ENCODE results near the gene KRT14.
"Not testable (repeated sequence)": the region's sequence is repeated elsewhere in the genome, so short reads cannot be mapped to it uniquely, and the experiment has no call there.

KRT14 gene

DNA sequence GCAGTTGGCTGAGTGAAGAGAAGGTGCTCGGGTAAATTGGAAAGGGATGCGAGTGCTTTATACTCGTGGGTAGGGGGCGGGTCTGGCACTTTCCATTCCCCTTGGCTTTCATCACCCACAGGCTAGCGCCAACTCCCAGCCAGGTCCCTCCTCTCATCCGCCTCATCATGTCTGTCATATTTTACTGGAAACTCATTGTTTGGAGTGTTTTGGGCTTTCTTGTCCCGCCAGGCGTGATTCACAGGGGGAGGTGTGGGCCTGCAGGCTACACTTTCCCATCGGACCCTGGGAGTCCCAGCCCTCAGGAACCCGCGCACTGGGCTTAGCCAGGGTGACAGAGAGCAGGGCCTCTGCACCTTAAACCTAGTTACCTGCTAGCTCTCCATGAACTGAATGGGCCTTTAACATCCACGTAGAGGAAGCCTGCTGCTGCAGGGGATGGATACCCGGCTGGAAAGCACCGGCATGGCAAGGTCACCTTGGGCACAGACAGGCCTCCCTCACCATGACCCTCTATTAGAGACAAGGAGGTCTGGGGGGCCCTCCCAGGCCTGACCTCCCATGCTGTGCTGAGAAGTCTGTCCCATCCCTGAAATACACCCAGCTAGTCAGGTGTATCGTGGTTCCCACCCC, at the start of gene KRT14:
TSS of gene KRT14 (minus strand) at position 33 of the 633 bp plus-strand sequence. CDS start 61 bp downstream, outside the sequence.
- no peak for DNase-seq (ENCODE audit: low read depth)

DNA sequence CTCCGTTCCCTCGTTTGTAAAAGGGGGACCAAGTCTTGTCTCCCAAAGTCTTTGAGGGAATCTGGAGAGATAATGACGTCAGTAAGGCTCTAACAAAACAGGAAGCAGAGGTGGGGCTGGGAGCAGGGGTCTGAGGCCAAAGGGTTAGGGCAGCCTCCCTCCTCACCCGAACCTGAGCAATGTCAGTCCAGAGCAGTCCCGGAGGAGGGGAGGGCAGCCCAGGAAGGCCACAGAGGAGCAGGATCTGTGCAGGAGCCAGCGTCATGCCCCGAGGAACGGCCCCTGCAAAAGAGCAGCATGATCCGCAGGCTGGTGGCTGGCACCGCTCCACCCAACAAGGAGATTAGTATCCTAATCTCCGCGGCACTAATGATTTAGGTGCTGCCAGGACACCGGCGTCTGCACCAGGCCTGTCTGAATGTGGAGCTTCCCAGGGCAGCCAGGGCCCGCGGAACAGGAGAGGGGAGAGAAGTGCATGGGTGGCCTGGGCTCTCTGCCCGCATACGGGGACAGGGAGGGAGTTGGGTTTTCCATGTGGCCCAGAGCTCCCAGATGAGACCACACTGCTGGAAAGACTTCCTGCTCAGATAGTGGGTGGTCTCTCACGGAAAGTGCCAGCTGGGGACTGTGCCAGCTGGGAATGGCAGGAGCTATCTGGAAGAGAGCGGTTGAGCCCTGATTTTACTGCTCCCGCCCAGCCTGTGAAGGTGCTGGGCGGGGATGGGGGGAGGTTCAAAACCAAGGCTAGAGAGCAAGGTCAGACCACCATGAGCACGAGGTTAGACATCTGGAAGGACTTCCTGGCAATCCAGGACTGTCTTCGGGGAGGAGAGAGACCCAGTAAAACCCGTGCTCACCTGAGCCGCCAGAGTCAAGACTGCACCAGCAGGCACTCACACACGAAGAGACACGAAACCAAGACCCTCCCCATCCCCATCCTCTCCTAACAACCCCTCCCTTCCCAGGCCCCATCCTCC, 48.7 kb upstream of the KRT14 start:
- DNase-seq (ENCODE audit: low read depth) = no peak

DNA sequence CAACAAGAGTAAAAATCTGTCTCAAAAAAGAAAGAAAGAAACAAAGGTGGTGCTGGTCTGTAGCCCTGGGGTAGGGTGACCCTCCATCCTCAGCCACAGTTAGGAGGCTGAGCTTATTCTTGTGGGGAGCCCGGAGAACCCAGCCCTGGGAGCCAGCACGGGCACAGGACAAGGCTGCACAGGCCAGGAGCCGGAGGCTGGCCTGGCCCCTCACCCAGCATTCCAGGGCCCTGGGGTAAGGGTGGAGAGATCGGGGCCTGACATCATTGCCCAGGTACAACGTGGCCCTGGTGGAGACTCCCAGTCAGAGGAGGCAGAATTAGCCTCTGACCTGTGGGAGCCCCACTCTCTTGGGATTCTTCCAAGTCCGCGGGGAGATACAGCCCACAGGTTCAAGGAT, 47.9 kb upstream of the KRT14 start:
- DNase-seq (ENCODE audit: low read depth) = no peak

DNA sequence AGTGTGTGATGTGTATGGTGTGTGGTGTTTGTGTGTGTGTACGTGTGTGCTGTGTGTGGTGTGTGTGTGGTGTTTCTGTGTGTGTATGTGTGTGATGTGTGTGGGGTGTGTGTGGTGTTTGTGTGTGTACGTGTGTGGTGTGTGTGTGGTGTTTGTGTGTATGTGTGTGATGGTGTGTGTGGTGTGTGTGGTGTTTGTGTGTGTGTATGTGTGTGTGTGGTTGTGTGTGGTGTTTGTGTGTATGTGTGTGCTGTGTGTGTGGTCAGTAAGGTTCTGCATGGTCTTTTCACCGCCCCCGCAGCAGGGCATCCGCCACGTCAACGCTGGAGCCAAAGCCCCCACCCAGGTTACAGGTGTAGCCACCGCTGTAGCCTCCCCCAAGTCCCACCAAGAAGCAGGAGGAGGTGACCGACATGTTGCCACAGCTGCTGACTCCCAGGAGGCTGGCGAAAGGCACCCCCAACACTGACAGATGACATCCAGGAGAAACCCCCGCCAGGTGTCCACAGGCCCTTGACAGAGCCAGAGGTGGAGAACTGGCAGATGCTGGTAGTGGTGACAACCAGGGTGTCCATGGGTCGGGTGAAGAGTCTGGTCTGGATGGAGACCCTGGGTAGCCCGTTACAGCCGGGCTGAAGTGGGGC, 47.0 kb upstream of the KRT14 start:
- DNase-seq (ENCODE audit: low read depth) = no peak

DNA sequence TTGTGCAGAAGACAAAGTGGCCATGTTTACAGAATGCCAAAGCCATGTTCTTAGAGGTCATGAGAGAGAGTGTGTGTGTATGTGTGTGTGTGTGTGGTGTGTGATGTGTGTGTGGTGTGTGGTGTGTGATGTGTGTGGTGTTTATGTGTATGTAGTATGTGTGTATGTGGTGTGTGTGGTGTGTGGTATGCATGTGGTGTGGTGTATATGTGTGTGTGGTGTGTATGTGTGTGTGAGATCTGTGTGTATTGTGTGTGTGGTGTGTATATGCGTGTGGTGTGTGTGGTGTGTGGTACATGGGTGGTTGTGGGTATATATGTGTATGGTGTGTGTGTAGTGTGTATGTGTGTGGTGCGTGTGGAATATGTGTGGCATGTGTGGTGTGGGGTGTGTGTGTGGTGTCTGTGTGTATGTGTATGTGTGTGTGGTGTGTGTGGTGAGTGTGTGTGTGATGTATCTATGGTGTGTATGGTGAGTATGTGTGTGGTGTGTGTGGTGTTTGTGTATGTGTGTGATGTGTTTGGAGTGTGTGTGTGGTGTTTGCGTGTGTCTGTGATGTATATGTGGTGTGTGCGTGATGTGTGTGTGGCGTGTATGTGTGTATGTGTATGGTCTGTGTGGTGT, 45.9 kb upstream of the KRT14 start:
- no peak for DNase-seq (ENCODE audit: low read depth)

DNA sequence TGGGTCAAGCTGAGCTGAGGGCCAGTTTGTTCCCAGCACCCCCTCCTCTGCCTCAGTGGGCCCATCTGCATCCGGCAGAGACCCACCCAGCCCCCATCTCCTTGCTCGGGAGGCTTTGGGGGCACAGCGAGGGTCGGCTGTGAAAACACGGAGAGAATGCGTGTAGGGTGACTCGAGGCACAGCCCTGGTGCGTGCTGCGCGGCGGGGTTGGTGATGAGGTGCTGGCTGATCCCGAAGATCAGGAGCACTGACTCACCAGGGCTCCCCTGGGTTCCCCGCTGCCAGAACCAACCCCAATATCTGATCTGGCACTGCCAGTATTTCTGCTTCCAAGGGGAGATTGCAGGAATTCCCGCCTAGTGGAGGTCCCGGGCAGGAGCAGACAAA, 45.2 kb upstream of the KRT14 start:
- DNase-seq (ENCODE audit: low read depth) = no peak

DNA sequence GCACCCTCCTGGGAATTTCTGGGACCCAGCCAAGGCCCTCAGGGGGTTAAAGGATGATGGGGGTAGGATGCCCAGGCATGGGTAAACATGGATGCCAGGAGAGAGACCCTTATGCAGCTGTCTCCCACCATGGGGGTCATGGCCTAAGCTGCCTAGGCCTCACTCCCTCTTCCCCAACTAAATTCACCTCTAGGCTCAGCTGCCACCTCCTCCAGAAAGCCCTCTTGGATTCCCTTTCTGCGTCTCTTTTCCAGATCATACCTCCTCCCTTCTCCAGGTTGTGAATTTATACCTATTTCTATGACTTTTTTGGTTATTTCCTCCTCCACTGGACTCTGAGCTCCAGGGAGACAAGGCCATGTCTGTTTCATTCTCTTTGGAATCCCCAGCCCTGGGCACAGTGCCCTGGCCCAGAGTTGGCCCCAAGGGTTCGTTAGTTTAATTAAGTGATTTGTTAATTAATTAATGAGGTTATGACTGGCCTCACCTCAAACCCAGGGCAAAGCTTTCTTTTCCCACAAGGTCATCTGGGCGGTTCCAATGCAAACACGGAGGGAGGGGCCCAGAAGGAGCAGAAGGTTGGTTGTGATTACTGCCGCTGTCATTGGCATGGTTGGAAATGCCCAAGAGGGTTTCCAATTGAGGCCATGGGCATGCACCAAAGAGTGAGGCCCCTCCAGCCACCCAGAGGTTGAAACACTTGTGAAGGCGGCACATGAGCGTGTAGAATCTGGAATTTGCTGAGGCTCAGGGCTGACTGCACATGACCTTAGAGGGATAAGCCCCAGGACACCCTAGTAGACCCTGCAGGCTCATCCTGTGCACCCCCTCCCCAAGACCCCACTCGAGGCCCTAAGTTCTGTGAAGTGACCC, 44.6 kb upstream of the KRT14 start:
- no peak for DNase-seq (ENCODE audit: low read depth)

DNA sequence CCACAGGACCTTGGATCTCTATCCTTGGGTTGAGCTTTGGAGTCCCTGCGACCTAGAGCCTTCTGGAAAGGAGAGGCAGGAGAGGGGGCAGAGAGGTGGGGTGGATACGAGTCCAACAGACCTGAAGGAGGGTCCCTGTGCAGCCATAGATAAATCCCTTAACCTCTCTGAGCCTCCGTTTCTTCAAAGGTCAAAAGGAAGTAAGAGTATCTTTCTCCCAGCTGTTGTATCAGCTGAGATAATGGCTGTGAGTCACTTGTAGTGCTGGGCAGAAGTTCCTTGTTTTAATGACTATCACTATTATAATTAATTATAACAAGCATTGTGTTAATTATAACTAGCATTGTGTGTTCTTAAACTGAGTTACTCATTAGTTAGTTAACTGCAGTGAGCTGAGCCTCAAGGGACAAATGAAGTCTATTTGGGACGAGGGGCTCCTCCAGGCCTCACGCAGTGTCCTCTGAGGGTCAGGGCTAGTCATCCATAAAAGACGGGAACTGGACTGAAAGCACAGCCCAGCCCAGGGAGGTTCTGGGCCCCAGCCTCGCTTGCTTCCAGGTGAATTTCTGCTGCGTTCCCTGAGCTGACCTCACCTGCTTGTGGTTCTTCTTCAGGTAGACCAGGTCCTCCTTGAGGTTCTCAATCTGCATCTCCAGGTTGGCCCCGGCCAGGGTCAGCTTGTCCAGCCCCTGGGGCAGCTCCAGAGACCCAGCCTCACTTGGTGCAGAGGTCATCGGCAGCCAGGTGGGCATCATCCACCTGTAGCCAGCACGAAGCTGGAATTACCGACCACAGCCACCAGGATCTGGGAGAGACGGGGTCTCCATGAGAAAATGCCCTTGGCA, 43.4 kb upstream of the KRT14 start:
- no peak for DNase-seq (ENCODE audit: low read depth)

DNA sequence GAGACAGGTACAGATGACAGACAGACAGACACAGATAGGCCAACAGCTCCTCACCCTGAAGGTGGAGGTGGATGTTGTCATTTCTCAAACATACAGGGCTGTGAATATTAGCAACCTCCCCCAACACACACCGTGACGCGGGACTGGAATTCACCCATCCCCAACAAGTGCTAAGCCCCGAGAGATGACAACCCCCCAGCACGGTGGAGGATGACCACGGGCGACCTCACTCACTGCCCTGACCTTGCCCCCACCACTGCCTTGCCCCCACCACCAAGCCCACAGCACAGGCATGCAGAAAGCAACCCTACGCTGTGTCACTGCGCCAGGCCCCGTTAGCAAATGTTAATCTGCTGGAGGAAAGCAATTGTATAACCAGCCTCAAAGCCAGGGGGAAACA, 42.6 kb upstream of the KRT14 start:
- DNase-seq (ENCODE audit: low read depth) = no peak

DNA sequence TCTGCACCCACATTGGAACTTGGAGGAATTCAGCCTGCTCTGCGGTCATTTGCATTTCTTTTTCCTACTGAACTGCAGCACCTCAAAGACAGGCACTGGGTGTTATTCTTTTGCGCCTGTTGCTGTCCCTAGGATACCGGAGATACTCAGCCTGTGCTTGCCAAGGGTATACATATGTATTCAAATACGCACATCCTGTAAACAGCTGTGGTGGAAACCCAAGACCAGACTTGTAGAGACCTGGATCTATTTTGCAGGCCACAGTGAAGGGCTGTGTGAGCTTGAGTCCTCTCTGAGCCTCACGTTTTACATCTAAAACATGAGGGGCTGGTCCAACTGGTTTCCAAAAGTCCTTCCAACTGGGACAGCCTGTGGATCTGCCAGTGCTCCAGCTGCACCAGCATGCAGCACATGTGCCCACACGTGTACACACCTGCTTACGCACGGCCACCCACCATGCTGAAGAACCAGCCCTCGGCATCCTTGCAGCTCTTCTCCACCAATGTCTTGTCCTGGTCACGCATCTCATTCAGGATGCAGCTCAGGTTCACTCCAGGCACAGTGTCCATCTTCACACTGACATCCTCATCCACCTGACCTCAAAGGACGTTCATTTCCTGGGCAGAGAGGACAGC, 42.0 kb upstream of the KRT14 start:
- DNase-seq (ENCODE audit: low read depth) = not testable (repeated sequence)

DNA sequence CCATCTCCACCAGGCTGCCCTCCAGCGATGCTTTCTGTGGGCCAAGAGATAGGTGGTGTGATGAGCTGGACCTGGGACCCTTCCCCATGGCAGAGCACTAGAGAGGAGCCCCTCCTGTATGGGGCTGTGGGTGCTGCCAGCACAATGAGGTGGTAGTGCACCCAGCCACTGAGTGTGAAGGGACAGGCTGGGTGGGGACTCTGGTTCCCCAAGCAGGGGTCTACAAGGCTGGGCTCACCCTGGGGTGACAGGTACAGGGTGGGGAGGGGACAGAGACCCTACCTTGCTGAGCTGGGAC, 41.3 kb upstream of the KRT14 start:
- not testable (repeated sequence) for DNase-seq (ENCODE audit: low read depth)

DNA sequence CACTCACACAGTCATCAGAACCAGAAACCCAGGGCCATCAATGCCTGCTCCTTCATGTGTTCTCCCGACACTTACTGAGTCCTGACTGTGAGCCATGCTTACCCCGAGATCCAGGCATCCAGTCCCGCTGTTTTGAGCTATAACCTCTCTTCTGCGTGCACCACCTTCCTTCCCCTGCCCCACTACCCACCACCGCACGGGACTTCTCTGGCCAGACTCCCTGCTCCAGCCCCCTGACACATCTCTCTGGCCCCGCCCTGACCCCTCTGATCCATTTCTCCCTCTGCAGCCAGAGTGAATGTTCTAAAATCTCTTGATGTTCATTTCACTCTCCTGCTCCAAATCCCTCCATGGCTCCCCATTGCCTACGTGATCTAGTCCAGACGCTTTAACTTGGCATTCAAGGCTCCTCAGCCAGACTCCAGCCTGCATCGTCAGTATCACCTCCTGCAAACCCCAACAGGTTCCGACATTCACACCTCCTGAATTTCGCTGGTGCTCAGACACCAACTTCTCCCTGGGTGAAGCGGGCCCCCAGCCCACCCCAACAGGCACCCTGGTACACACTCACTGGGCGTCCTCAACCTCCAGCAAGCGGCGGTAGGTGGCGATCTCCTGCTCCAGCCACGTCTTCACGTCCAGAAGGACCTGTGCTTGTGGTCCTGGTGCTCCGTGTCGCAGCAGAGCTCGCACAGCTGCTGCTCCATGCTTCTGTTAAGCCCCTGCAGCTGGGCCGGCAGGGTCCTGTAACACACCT, 40.8 kb upstream of the KRT14 start:
- no peak for DNase-seq (ENCODE audit: low read depth)

DNA sequence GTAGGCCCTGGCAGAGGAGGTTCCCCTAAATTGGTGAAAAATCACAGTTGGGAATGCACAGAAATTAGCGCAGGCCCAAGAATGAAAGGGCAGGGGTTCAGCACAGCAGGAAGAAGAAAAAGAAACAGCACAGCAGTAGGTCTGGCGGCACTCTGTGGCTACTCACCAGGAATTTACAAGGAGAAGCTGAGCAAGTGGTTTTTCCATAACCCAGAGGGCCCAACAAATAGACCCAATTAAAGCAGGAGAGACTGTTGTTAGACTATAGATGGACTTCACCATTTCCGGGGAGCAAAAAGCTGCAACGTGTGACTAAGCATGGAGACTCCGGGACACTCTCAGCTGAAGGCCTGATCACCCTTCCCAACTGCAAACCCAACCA, 40.2 kb upstream of the KRT14 start:
- DNase-seq (ENCODE audit: low read depth) = not testable (repeated sequence)

DNA sequence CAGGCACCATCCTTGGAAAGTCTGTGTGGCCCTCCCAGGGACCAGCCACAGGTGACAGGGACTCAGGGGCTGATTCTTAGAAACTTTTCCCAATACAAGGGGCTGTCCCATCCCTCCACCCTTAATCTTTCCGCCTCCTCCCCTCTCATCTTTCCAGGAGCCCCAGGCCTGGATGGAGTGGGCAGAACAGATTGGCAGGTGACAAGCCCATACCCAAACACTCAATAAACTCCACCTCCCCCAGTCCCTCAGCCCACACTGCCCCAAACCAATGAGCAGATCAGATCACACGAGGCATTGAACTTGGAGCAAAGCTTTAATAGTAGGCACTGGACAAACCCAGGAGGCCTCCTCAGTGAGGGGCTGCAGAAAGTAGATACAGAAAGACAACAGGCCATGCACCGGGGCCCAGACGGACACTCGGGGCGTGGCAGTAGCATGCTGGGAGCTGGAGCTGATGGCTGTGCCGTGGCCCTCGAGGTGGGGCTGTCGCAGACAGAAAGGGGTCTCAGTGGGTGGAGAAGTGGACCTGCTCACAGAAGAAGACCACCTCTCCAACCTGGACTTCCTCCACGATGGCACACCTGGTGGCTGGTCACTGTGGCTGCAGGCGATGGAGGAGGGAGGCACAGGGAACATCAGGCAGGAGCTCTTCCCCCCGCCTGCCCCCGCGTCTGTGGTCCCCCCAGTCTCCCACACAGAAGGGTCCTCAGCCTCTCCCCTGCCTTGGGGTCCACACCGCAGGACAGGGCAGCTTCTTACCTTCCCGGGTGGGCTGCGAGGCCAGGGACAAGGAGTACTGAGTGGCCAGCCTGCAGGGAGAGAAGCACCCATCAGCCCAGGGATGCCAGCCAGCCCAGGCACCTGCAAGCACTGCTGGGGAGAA, 39.6 kb upstream of the KRT14 start:
- DNase-seq (ENCODE audit: low read depth) = not testable (repeated sequence)

DNA sequence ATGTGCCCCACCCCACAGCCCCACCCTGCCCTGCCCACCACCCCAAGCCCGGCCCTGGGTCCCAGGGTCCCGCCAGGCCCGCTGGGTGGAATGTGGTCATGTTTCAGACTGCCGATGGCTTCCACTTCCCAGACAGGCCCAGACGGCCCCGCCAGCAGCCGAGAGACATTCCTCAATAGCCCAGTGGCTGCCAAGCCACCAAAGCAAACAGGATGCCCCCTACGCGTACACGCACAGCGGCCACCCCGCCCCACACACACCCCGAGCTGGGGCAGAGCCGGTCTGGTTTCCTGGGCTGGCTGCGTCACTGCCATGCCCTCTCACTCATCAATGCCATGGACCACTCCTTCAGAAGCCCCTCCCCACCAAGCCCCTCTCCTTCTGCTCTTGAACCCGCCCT, 38.9 kb upstream of the KRT14 start:
- DNase-seq (ENCODE audit: low read depth) = no peak

DNA sequence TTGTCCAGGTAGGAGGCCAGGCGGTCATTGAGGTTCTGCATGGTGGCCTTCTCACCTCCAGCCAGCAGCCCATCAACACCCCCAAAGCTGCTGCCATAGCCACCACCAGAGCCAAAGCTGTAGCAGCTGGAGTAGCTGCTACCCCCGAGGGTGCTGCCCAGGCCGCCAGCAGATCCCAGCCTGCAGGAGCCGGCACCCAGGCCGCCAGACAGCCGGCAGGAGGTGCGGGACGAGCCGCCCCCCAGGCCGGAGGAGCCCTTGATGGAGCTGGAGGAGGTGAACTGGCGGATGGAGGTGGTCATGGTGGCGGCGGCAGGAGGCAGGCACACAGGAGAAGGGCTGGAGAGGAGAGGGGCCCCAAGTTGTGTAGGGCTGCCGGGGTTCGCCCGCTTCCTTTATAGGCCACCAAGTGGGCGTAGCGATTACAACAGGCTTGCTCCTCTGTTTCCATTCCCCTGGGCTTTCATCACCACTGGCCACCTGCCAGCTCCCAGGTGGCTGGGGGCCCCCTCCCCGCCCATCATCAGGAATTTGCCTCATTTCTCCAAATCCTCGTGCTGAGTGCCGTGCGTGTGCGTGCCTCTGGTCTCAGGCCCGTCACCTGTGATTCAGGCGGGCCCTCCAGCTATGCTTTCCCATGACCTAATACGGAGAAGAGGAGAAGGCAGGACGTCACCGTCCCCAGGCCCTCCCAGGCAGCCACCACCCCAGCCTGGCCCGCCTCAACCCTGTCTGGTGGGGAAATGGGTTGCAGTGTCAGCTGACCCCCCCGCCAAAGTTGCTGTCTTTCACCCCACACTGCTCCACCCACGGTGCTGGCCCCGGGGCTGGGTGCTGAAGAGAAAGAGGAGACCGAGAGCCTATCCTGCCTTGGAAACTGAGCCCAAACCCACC, 37.8 kb upstream of the KRT14 start, which contains the start of gene KRT17:
TSS of gene KRT17 (minus strand) at position 368 of the 894 bp plus-strand sequence. CDS start at position 302, 66 bp downstream.
- DNase-seq (ENCODE audit: low read depth) = no peak

DNA sequence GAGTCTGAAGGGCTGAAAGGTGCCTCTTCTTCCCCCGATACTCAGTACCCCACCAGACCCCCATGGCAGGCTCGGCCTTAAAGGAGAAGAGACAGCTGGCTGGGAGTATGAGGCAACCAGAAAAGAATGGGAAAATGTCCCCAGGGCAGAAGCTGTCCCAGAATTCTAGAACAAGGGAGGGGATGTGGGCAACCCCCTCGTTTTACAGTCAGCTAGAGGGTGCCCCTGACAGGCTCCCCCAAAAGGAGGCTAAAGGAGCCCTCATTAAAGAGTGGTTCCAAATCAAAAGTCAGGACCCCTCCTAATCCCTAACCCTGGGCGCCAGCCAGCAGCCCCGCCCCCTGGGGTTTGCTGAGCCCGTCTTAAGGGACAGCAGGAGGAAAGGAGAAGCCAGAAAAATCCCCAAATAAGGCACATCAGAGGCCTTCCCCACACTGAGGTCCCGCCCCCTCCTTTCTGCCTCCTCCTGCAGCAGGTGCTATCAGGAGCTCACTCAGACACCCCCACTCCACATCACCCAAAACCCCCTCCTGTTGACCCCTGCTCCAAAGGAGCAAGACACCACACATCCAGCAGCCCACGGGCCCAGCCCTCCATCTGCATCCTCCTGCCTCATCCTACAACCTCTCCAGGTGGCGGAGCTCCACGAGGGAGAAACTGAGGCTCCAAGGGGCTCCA, 36.6 kb upstream of the KRT14 start:
- DNase-seq (ENCODE audit: low read depth) = not testable (repeated sequence)

All from stimulated activated CD8-positive, alpha-beta memory T cell treated with anti-CD3 and anti-CD28 coated beads, Interleukin-4, amount 100 ng/mL, for 24 hours (primary cell).